GM13976 (cell line): ENCODE data around the gene PTH1R.

Source experiments
- DNase-seq: peaks from one replicate; pipeline ENCODE4 v3.0.0; 2012; ENCODE audit warnings: low spot score
- in situ Hi-C: fragments of 300-500 bp; cut with MboI; formaldehyde crosslinking; loops from one replicate; pipeline ENCODE4 v1.12.0; 2022; ENCODE audit warnings: low sequenced_read_pairs, mixed read lengths, inconsistent platforms; ENCODE audit not compliant: unreplicated experiment
- TF ChIP-seq, protein P1 (sequence below): IDR thresholded peaks from 2 replicates; pipeline ENCODE4 v1.5.1; 2012; ENCODE audit warnings: borderline replicate concordance, mild to moderate bottlenecking; ENCODE audit not compliant: insufficient read depth; ENCODE audit errors: extremely low read depth, missing control alignments, control extremely low read depth

The PTH1R gene

GRCh38 chr3:46921871-46922271 lies 44.4 kb downstream of the PTH1R start:
- TF ChIP-seq, protein P1, sequence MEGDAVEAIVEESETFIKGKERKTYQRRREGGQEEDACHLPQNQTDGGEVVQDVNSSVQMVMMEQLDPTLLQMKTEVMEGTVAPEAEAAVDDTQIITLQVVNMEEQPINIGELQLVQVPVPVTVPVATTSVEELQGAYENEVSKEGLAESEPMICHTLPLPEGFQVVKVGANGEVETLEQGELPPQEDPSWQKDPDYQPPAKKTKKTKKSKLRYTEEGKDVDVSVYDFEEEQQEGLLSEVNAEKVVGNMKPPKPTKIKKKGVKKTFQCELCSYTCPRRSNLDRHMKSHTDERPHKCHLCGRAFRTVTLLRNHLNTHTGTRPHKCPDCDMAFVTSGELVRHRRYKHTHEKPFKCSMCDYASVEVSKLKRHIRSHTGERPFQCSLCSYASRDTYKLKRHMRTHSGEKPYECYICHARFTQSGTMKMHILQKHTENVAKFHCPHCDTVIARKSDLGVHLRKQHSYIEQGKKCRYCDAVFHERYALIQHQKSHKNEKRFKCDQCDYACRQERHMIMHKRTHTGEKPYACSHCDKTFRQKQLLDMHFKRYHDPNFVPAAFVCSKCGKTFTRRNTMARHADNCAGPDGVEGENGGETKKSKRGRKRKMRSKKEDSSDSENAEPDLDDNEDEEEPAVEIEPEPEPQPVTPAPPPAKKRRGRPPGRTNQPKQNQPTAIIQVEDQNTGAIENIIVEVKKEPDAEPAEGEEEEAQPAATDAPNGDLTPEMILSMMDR, result no peak
- DNase-seq, result no peak
- in situ Hi-C loops, result loop anchor here (25.0 kb wide), 1 partner anchor 440 kb away; no protein-coding TSS in a partner anchor

GRCh38 chr3:46922426-46922825 lies 44.9 kb downstream of the PTH1R start:
- no peak for DNase-seq
- in situ Hi-C loops, result loop anchor here (25.0 kb wide), 1 partner anchor 440 kb away; no protein-coding TSS in a partner anchor
- TF ChIP-seq, protein P1, result no peak

DNA sequence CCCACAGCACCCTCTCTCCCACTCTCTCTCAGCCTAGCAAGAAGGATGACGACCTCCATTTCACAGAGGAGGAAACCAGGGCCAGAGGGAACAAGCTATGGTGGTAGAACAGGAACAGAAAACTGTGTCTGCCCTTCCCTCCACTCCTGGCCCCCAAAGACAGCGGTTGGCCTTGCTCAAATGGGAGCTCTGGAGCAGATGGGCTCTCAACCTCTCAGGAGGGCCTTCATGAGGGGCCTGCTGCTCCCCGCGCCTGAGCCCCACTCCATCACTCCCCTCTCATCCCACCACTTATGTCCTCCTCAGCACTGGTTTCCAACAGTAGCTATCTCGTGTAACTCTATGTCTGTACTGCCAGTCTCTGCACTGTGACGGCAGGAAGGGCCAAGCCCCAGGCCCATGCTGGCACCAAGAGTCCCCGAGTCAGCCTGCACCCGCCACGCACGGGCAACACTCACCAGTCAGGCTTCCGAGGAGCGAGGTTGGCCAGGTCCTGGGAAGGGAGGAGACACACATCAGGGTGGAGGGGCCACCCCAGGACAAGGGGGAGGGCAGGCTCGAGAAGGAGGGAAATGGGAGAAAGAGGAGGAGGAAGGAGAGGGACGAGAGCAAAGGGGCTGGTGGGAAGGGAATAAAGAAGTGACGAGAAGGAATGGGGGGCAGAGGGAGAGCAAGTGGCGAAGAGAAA lies 45.5 kb downstream of the PTH1R start:
- no peak for DNase-seq
- TF ChIP-seq, protein P1, result no peak
- in situ Hi-C loops, result loop anchor here (25.0 kb wide), 1 partner anchor 439 kb away; no protein-coding TSS in a partner anchor

- DNase-seq, result peak; percentile 78
- in situ Hi-C loops, result loop anchor here (25.0 kb wide), 1 partner anchor 439 kb away; no protein-coding TSS in a partner anchor
- TF ChIP-seq, protein P1, result peak; percentile 69
Measured at GRCh38 chr3:46923559-46924350, 46.2 kb downstream of the PTH1R start.

- TF ChIP-seq, protein P1, result no peak
- DNase-seq, result no peak
- in situ Hi-C loops, result loop anchor here (25.0 kb wide), 1 partner anchor 437 kb away; no protein-coding TSS in a partner anchor
Measured at GRCh38 chr3:46924921-46925584, 47.5 kb downstream of the PTH1R start.

DNA sequence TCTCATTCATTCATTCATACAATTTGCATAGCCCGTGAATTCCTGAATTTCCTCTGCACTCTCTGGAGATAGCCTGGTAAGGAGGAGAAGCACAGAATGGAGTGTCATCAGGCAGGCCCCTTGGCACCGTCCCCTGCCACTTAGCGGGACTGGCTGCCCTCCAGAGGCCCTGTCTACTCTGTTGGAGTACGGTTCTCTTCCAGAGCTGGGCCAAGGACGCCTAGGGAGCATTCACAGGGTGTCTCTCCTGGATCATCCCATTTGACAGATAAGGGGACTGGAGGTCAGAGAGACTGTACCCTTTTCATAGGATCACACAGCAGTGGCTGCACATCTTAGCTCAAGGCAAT lies 48.0 kb downstream of the PTH1R start:
- in situ Hi-C loops, result no loop called here
- no peak for DNase-seq
- TF ChIP-seq, protein P1, result no peak
